ENCODE results near the gene IL1RAPL1. TPM values are rescaled to one million over a fixed set of nuclear protein-coding genes. Genes with fewer than 3 reads are reported as not detected.

IL1RAPL1 gene
- total and polyA plus RNA-seq, 4 experiments from 2014 or later: not detected

GRCh38 chrX:28668957-28669356 lies 81.7 kb downstream of the IL1RAPL1 start:
- H3K4me3 ChIP-seq (ENCODE audit: low read length in 2 of 2): no peak overlapping the region
- no peak overlapping the region for H3K27ac ChIP-seq (ENCODE audit: low read depth, low read length)
- Mint-ChIP-seq H3K4me3 (no peak overlapping the region), H3K4me1 (no peaks in the 10 kb centered on the region), H3K9me3 (peaks cover 0 to 5% (median 2%) of the 10 kb centered on the region in 8 donors), H3K36me3 (no peaks in the 10 kb centered on the region), H3K27me3 (no peaks in the 10 kb centered on the region), H3K27ac (no peak overlapping the region)
- H3K36me3 ChIP-seq (ENCODE audit: insufficient read depth, low read length): no peaks in the 10 kb centered on the region
- H3K9me3 ChIP-seq (ENCODE audit: control insufficient read depth in 1 of 2, low read length in 2 of 2): no peaks in the 10 kb centered on the region
- H3K4me1 ChIP-seq (ENCODE audit: insufficient read depth, low read length): no peaks in the 10 kb centered on the region
- no peak for DNase-seq
- intact Hi-C loops (cut with micrococcal nuclease): no loop called here
- H3K27me3 ChIP-seq (ENCODE audit: insufficient read depth, low read length): no peaks in the 10 kb centered on the region
- ChIA-PET CTCF (ENCODE audit: partially characterized antibody) (no interaction called here), POLR2A (ENCODE audit: partially characterized antibody) (no interaction called here)

GRCh38 chrX:28670074-28670473 lies 82.8 kb downstream of the IL1RAPL1 start:
- H3K36me3 Mint-ChIP-seq: no peaks in the 10 kb centered on the region

GRCh38 chrX:28675173-28675572 lies 87.9 kb downstream of the IL1RAPL1 start:
- CTCF ChIA-PET (ENCODE audit: partially characterized antibody): no interaction called here
- no peaks in the 10 kb centered on the region for H3K4me1 Mint-ChIP-seq
- H3K27ac ChIP-seq (ENCODE audit: low read depth, low read length): no peak overlapping the region
- no peaks in the 10 kb centered on the region for H3K27me3 ChIP-seq (ENCODE audit: insufficient read depth, low read length)
- H3K9me3 ChIP-seq (ENCODE audit: control insufficient read depth in 1 of 2, low read length in 2 of 2): no peaks in the 10 kb centered on the region
- H3K27me3 Mint-ChIP-seq: no peaks in the 10 kb centered on the region
- H3K4me3 ChIP-seq (ENCODE audit: low read length in 2 of 2): no peak overlapping the region
- intact Hi-C loops (cut with micrococcal nuclease): no loop called here
- H3K36me3 ChIP-seq (ENCODE audit: insufficient read depth, low read length): no peaks in the 10 kb centered on the region
- H3K36me3 Mint-ChIP-seq: no peaks in the 10 kb centered on the region
- DNase-seq: no peak
- no peak overlapping the region for H3K27ac Mint-ChIP-seq
- peaks cover 0 to 6% (median 0%) of the 10 kb centered on the region in 8 donors for H3K9me3 Mint-ChIP-seq
- H3K4me1 ChIP-seq (ENCODE audit: insufficient read depth, low read length): no peaks in the 10 kb centered on the region
- POLR2A ChIA-PET (ENCODE audit: partially characterized antibody): no interaction called here
- H3K4me3 Mint-ChIP-seq: no peak overlapping the region

More at GRCh38 chrX:28670074-28670473, 82.8 kb downstream of the IL1RAPL1 start:
- Histone ChIP-seq H3K27me3 (ENCODE audit: insufficient read depth, low read length) (no peaks in the 10 kb centered on the region), H3K9me3 (ENCODE audit: control insufficient read depth in 1 of 2, low read length in 2 of 2) (no peaks in the 10 kb centered on the region), H3K36me3 (ENCODE audit: insufficient read depth, low read length) (no peaks in the 10 kb centered on the region), H3K4me3 (ENCODE audit: low read length in 2 of 2) (no peak overlapping the region), H3K27ac (ENCODE audit: low read depth, low read length) (no peak overlapping the region), H3K4me1 (ENCODE audit: insufficient read depth, low read length) (no peaks in the 10 kb centered on the region)
- Mint-ChIP-seq H3K27ac (no peak overlapping the region), H3K9me3 (peaks cover 0 to 5% (median 3%) of the 10 kb centered on the region in 8 donors), H3K4me3 (no peak overlapping the region), H3K4me1 (no peaks in the 10 kb centered on the region), H3K27me3 (no peaks in the 10 kb centered on the region)
- DNase-seq: no peak
- POLR2A ChIA-PET (ENCODE audit: partially characterized antibody): no interaction called here
- intact Hi-C loops (cut with micrococcal nuclease): no loop called here
- CTCF ChIA-PET (ENCODE audit: partially characterized antibody): no interaction called here

GRCh38 chrX:28693101-28693500 lies 105.9 kb downstream of the IL1RAPL1 start:
- Mint-ChIP-seq H3K36me3 (no peaks in the 10 kb centered on the region), H3K9me3 (peaks cover 0 to 14% (median 3%) of the 10 kb centered on the region in 8 donors), H3K4me3 (no peak overlapping the region), H3K27ac (no peak overlapping the region), H3K4me1 (no peaks in the 10 kb centered on the region), H3K27me3 (no peaks in the 10 kb centered on the region)
- no peak overlapping the region for H3K4me3 ChIP-seq (ENCODE audit: low read length in 2 of 2)
- no peaks in the 10 kb centered on the region for H3K9me3 ChIP-seq (ENCODE audit: control insufficient read depth in 1 of 2, low read length in 2 of 2)
- POLR2A ChIA-PET (ENCODE audit: partially characterized antibody): no interaction called here
- DNase-seq: no peak
- H3K27me3 ChIP-seq (ENCODE audit: insufficient read depth, low read length): no peaks in the 10 kb centered on the region
- CTCF ChIA-PET (ENCODE audit: partially characterized antibody): no interaction called here
- no peaks in the 10 kb centered on the region for H3K36me3 ChIP-seq (ENCODE audit: insufficient read depth, low read length)
- H3K4me1 ChIP-seq (ENCODE audit: insufficient read depth, low read length): no peaks in the 10 kb centered on the region
- H3K27ac ChIP-seq (ENCODE audit: low read depth, low read length): no peak overlapping the region
- intact Hi-C loops (cut with micrococcal nuclease): no loop called here

- no peaks in the 10 kb centered on the region for H3K36me3 ChIP-seq (ENCODE audit: insufficient read depth, low read length)
- no peaks in the 10 kb centered on the region for H3K9me3 ChIP-seq (ENCODE audit: control insufficient read depth in 1 of 2, low read length in 2 of 2)
- H3K4me1 ChIP-seq (ENCODE audit: insufficient read depth, low read length): no peaks in the 10 kb centered on the region
- no peak overlapping the region for H3K4me3 Mint-ChIP-seq
- peaks cover 0 to 7% (median 0%) of the 10 kb centered on the region in 8 donors for H3K9me3 Mint-ChIP-seq
- intact Hi-C loops (cut with micrococcal nuclease): no loop called here
- CTCF ChIA-PET (ENCODE audit: partially characterized antibody): no interaction called here
- no peak overlapping the region for H3K4me3 ChIP-seq (ENCODE audit: low read length in 2 of 2)
- DNase-seq: no peak
- no peaks in the 10 kb centered on the region for H3K4me1 Mint-ChIP-seq
- H3K36me3 Mint-ChIP-seq: no peaks in the 10 kb centered on the region
- no peak overlapping the region for H3K27ac Mint-ChIP-seq
- POLR2A ChIA-PET (ENCODE audit: partially characterized antibody): no interaction called here
- no peaks in the 10 kb centered on the region for H3K27me3 Mint-ChIP-seq
- no peak overlapping the region for H3K27ac ChIP-seq (ENCODE audit: low read depth, low read length)
- no peaks in the 10 kb centered on the region for H3K27me3 ChIP-seq (ENCODE audit: insufficient read depth, low read length)
Observed at GRCh38 chrX:28697732-28698131, 110.5 kb downstream of the IL1RAPL1 start.

GRCh38 chrX:28701222-28701621 lies 114.0 kb downstream of the IL1RAPL1 start:
- intact Hi-C loops (cut with micrococcal nuclease): no loop called here
- Mint-ChIP-seq H3K27me3 (no peaks in the 10 kb centered on the region), H3K36me3 (no peaks in the 10 kb centered on the region), H3K27ac (no peak overlapping the region), H3K4me1 (no peaks in the 10 kb centered on the region), H3K9me3 (peaks cover 0 to 7% (median 0%) of the 10 kb centered on the region in 8 donors), H3K4me3 (no peak overlapping the region)
- Histone ChIP-seq H3K4me1 (ENCODE audit: insufficient read depth, low read length) (no peaks in the 10 kb centered on the region), H3K27me3 (ENCODE audit: insufficient read depth, low read length) (no peaks in the 10 kb centered on the region), H3K4me3 (ENCODE audit: low read length in 2 of 2) (no peak overlapping the region), H3K36me3 (ENCODE audit: insufficient read depth, low read length) (no peaks in the 10 kb centered on the region), H3K27ac (ENCODE audit: low read depth, low read length) (no peak overlapping the region), H3K9me3 (ENCODE audit: control insufficient read depth in 1 of 2, low read length in 2 of 2) (no peaks in the 10 kb centered on the region)
- CTCF ChIA-PET (ENCODE audit: partially characterized antibody): no interaction called here
- POLR2A ChIA-PET (ENCODE audit: partially characterized antibody): no interaction called here
- DNase-seq: no peak

GRCh38 chrX:28706964-28707363 lies 119.7 kb downstream of the IL1RAPL1 start:
- H3K27me3 ChIP-seq (ENCODE audit: insufficient read depth, low read length): no peaks in the 10 kb centered on the region
- Mint-ChIP-seq H3K4me3 (no peak overlapping the region), H3K27ac (no peak overlapping the region), H3K36me3 (no peaks in the 10 kb centered on the region), H3K27me3 (no peaks in the 10 kb centered on the region), H3K9me3 (peaks cover 0 to 5% (median under 1%) of the 10 kb centered on the region in 8 donors), H3K4me1 (no peaks in the 10 kb centered on the region)
- no peaks in the 10 kb centered on the region for H3K4me1 ChIP-seq (ENCODE audit: insufficient read depth, low read length)
- H3K9me3 ChIP-seq (ENCODE audit: control insufficient read depth in 1 of 2, low read length in 2 of 2): no peaks in the 10 kb centered on the region
- intact Hi-C loops (cut with micrococcal nuclease): no loop called here
- POLR2A ChIA-PET (ENCODE audit: partially characterized antibody): no interaction called here
- no peaks in the 10 kb centered on the region for H3K36me3 ChIP-seq (ENCODE audit: insufficient read depth, low read length)
- no peak overlapping the region for H3K4me3 ChIP-seq (ENCODE audit: low read length in 2 of 2)
- no peak overlapping the region for H3K27ac ChIP-seq (ENCODE audit: low read depth, low read length)
- CTCF ChIA-PET (ENCODE audit: partially characterized antibody): no interaction called here
- no peak for DNase-seq

- H3K27me3 ChIP-seq (ENCODE audit: insufficient read depth, low read length): no peaks in the 10 kb centered on the region
- ChIA-PET CTCF (ENCODE audit: partially characterized antibody) (no interaction called here), POLR2A (ENCODE audit: partially characterized antibody) (no interaction called here)
- H3K4me3 Mint-ChIP-seq: no peak overlapping the region
- DNase-seq: no peak
- H3K4me1 Mint-ChIP-seq: no peaks in the 10 kb centered on the region
- peaks cover 0 to 6% (median 2%) of the 10 kb centered on the region in 8 donors for H3K9me3 Mint-ChIP-seq
- H3K4me3 ChIP-seq (ENCODE audit: low read length in 2 of 2): no peak overlapping the region
- no peaks in the 10 kb centered on the region for H3K4me1 ChIP-seq (ENCODE audit: insufficient read depth, low read length)
- no peaks in the 10 kb centered on the region for H3K9me3 ChIP-seq (ENCODE audit: control insufficient read depth in 1 of 2, low read length in 2 of 2)
- H3K36me3 Mint-ChIP-seq: no peaks in the 10 kb centered on the region
- H3K36me3 ChIP-seq (ENCODE audit: insufficient read depth, low read length): no peaks in the 10 kb centered on the region
- no peak overlapping the region for H3K27ac ChIP-seq (ENCODE audit: low read depth, low read length)
- intact Hi-C loops (cut with micrococcal nuclease): no loop called here
- no peak overlapping the region for H3K27ac Mint-ChIP-seq
- no peaks in the 10 kb centered on the region for H3K27me3 Mint-ChIP-seq
Observed at GRCh38 chrX:28709421-28709820, 122.2 kb downstream of the IL1RAPL1 start.

Data from CD4-positive, alpha-beta memory T cell (primary cell).